ENCODE results near the gene ZBTB4. TPM values are rescaled to one million over a fixed set of nuclear protein-coding genes. Genes with fewer than 3 reads are reported as not detected.

ZBTB4 gene
- total RNA-seq (2021; fragmentation: NEBNext Ultra II Directional; extraction: Animal tissue kit (Norgen Biotek cat#: 25700)): 10 to 100 TPM; 62.7 to 75.9 (median 68.6) TPM
- long read RNA-seq, partial matches to known transcripts: 0 of 19 reads
- long read RNA-seq, other reads (novel, unspliced or antisense): 19 of 19 reads

DNA sequence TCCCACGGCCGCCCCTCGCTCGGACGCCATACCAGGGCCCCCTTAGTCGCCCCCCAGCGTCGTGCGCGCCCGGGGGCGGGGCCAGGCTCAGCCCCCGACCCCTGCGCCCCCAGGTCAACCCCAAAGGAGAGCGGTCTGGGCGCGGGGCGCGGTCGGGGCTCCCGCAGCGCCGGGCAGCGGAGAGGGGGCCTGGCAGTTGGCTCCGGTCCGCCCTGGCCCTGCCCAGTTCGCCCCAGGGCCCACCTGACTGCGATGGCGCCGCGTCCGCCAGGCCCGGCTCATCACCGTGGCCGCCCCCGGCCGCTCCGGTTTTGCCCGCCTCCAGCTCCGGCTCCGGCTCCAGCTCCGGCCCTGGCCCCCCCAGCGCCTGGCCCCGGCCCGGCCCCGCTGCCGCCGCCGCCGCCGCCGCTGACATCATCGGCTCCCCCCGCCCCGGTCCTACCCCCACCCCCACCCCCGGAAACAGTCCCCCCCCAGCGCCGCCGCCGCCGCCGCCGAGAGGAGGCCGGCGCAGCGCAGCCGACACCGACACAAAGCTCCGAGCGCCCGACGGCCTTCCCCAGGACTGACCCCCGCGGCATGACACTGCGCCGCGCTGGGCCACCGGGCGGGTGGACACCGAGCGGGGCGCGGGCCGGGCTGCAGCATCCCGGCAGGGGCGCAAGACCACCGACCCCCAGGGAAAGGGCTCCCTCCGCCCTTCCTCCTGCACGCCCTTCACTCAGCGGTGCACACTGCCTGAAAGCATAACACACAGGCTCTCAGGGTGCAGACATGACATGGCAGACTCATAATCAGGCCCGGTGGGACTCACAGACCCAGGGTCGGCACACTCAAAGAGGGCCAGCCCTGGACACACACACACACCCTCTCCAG lies at the start of gene ZBTB4:
TSS of gene ZBTB4 (minus strand) at position 419 of the 876 bp plus-strand sequence. CDS start 12,830 bp downstream, outside the sequence.
- no peaks in the 10 kb centered on the region for H3K9me3 Mint-ChIP-seq
- peak within 1 kb of the TSS; percentile 96 for H3K4me3 Mint-ChIP-seq
- peaks cover 16% of the 10 kb centered on the region for H3K27me3 Mint-ChIP-seq (ENCODE audit: insufficient read depth)
- H3K4me1 Mint-ChIP-seq (ENCODE audit: low read depth): peaks cover 74% of the 10 kb centered on the region
- H3K27ac Mint-ChIP-seq: peak within 1 kb of the TSS; percentile 96
- peak; percentile 17 for DNase-seq
- peaks cover 8% of the 10 kb centered on the region for H3K36me3 Mint-ChIP-seq (ENCODE audit: low read depth)
- TF ChIP-seq, protein P1, sequence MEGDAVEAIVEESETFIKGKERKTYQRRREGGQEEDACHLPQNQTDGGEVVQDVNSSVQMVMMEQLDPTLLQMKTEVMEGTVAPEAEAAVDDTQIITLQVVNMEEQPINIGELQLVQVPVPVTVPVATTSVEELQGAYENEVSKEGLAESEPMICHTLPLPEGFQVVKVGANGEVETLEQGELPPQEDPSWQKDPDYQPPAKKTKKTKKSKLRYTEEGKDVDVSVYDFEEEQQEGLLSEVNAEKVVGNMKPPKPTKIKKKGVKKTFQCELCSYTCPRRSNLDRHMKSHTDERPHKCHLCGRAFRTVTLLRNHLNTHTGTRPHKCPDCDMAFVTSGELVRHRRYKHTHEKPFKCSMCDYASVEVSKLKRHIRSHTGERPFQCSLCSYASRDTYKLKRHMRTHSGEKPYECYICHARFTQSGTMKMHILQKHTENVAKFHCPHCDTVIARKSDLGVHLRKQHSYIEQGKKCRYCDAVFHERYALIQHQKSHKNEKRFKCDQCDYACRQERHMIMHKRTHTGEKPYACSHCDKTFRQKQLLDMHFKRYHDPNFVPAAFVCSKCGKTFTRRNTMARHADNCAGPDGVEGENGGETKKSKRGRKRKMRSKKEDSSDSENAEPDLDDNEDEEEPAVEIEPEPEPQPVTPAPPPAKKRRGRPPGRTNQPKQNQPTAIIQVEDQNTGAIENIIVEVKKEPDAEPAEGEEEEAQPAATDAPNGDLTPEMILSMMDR (IDR thresholded peaks at IDR 0.05): no peak

GRCh38 chr17:7528842-7529241 lies 49.4 kb upstream of the ZBTB4 start:
- Mint-ChIP-seq H3K36me3 (ENCODE audit: low read depth) (peaks cover 20% of the 10 kb centered on the region), H3K27ac (no peak overlapping the region), H3K27me3 (ENCODE audit: insufficient read depth) (peaks cover 6% of the 10 kb centered on the region), H3K9me3 (peaks cover 38% of the 10 kb centered on the region), H3K4me3 (no peak overlapping the region), H3K4me1 (ENCODE audit: low read depth) (no peaks in the 10 kb centered on the region)
- TF ChIP-seq, protein P1 (IDR thresholded peaks at IDR 0.05): no peak
- no peak for DNase-seq

- H3K9me3 Mint-ChIP-seq: peaks cover 12% of the 10 kb centered on the region
- peaks cover 8% of the 10 kb centered on the region for H3K36me3 Mint-ChIP-seq (ENCODE audit: low read depth)
- H3K27me3 Mint-ChIP-seq (ENCODE audit: insufficient read depth): no peaks in the 10 kb centered on the region; the same call in 1 of the 2 replicates
- H3K4me1 Mint-ChIP-seq (ENCODE audit: low read depth): no peaks in the 10 kb centered on the region
- H3K27ac Mint-ChIP-seq: no peak overlapping the region
- TF ChIP-seq, protein P1 (IDR thresholded peaks at IDR 0.05): peak; percentile 73
- peak; percentile 4 for DNase-seq
- no peak overlapping the region for H3K4me3 Mint-ChIP-seq
These were observed 43.6 kb upstream of the ZBTB4 start for GRCh38 chr17:7523033-7523432.

DNA sequence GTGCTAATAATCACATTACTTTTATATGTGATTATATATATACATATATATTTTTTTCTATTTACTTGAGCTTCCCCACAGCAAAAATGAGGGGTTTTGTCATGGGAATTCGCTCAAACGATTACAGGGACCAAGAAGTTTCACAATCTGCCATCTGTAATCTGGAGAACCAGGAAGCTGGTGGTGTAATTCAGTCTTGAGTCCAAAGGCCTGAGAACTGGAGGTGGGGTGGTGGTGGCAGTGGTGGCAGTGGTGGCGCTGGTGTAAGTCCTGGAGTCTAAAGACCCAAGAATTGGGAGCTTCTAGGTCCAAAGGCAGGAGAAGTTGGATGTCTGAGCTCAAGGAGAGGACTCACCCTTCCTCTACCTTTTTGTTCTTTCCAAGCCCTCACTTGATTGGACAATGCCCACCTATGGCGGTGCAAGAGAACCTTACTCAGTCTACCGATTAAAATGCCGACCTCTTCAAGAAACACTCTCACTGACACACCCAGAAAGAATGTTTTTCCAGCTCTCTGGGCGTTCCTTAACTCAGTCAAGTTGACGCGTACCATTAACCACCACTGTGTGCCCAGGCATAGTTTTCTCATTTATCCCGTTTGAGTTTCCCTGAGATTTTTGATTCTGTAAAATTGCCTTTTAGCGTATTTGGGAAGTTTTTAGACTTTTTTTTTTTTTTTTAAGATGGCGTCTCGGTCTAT lies 36.6 kb upstream of the ZBTB4 start:
- TF ChIP-seq, protein P1 (IDR thresholded peaks at IDR 0.05): no peak
- peaks cover 5% of the 10 kb centered on the region; the same call in 1 of the 2 replicates for H3K4me1 Mint-ChIP-seq (ENCODE audit: low read depth)
- no peak overlapping the region for H3K4me3 Mint-ChIP-seq
- peaks cover 4% of the 10 kb centered on the region; the same call in 1 of the 2 replicates for H3K27me3 Mint-ChIP-seq (ENCODE audit: insufficient read depth)
- no peak overlapping the region for H3K27ac Mint-ChIP-seq
- DNase-seq: no peak
- no peaks in the 10 kb centered on the region for H3K9me3 Mint-ChIP-seq
- H3K36me3 Mint-ChIP-seq (ENCODE audit: low read depth): peaks cover 11% of the 10 kb centered on the region

DNA sequence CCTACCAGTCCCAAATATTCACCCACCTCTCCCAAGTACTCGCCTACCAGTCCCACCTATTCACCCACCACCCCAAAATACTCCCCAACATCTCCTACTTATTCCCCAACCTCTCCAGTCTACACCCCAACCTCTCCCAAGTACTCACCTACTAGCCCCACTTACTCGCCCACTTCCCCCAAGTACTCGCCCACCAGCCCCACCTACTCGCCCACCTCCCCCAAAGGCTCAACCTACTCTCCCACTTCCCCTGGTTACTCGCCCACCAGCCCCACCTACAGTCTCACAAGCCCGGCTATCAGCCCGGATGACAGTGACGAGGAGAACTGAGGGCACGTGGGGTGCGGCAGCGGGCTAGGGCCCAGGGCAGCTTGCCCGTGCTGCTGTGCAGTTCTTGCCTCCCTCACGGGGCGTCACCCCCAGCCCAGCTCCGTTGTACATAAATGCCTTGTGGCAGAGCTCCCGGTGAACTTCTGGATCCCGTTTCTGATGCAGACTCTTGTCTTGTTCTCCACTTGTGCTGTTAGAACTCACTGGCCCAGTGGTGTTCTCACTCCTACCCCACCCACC lies 34.5 kb upstream of the ZBTB4 start:
- H3K36me3 Mint-ChIP-seq (ENCODE audit: low read depth): peaks cover 18% of the 10 kb centered on the region

More for the DNA sequence above, 34.5 kb upstream of the ZBTB4 start:
- peaks cover 5% of the 10 kb centered on the region; the same call in 1 of the 2 replicates for H3K4me1 Mint-ChIP-seq (ENCODE audit: low read depth)
- H3K27me3 Mint-ChIP-seq (ENCODE audit: insufficient read depth): peaks cover 9% of the 10 kb centered on the region
- DNase-seq: no peak
- TF ChIP-seq, protein P1 (IDR thresholded peaks at IDR 0.05): no peak
- no peaks in the 10 kb centered on the region for H3K9me3 Mint-ChIP-seq
- no peak overlapping the region for H3K4me3 Mint-ChIP-seq
- peak overlapping the region; percentile 31; the same call in 1 of the 2 replicates for H3K27ac Mint-ChIP-seq

Data from HFFc6 (cell line).